ENCODE results near the gene LANCL2.

Gene LANCL2

DNA sequence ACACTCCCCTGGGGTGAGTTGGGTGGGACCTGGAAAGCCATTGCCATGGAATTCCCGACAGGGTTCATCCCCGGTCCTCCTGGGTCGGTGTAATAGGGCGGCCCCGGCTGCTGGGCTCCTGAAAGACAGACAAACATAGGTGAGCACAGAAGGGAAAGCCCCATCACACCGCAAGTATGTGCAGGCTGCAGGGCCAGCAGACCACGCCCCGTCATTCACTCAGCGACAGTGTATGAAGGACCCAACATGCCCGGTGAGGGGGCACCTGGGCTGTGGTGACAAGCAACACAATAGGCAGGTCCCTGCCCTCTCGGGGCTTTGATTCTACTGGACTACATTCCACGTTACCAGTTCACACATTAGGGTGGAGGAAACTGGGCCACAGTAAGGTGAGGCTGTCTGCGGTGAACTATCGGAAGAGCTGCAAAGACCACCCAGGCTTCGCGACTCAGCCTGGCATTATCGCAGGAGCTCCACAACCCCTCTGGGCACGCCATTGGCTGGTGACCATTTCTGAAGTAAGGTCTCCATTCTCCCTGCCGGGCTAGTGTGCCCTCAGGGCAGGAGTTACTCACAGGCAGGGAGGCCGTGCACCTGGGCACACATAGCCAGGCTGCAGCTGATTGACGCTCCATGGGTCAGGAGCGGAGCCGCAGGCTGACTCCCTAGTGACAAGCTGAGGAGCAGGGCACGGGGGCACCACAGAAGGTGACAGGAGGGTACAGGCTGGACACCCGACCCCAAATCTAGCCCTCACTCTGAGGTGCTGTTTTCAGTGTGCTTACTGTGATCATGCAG is 108.0 kb downstream of the LANCL2 start:
- DNase-seq = no peak

DNA sequence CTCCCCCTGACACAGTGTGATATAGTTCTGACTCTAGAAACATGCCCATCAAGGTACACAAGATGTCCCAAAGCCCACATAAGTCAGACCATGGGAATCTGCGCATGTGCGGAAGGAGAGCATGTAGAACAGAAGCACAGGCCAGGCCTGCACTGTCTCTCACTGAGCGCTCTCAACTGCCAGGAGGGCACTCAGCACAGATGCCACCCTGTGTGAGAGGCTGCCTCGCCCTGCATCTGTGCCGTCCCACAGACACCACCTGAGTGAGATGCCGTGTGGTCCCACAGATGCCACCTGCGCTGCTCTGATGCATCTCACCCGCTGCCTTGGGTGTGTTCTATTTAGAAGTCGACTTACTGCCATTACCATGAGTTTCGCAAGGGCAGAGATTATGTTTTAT is 108.8 kb downstream of the LANCL2 start:
- no peak for DNase-seq

DNA sequence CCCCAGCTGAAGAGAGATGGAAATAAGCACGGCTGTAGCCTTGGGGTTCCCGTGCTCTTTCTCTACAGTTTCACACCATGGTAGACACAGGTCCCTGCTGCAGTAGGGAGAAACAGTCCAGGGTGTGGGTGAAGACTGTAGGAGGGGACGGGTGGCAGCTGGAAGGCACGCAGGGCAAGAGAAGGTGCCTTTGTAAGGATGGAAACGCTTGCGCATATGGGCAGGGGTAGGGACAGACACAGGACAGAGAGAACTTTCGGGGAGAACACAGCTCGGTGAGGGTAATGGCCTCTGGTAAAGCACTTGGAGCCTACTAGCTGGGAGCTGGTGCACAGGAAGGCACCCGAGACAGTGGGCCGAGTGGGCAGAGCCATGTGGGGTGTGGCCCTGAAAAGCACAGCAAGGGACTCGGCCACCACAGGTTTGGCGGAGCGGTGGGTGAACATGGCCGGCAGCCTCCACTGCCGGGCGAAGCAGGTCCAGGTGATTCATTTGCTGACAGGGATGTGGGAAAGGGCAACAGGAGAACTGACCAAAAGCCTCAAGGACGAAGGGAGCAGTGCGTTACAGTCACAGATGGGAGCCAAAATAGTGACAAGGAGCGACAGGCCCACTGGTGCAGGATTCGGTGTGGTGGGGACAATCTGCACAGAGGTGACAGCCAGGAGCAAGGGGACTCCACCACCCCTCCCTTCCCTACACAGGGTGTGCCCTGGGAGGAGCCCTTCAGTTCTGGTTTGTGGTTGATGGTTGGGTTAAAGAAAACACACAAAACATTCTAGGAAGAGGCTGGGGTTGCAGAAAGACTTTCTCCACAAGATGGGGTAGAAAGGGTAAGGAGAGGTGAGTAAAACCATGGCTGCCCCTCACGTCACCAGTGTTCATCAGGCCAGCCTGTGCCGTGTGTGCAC is 110.1 kb downstream of the LANCL2 start:
- DNase-seq = no peak

- DNase-seq = no peak
Measured at GRCh38 chr7:55475855-55476803, 111.0 kb downstream of the LANCL2 start.

GRCh38 chr7:55476852-55477780 is 112.0 kb downstream of the LANCL2 start:
- DNase-seq = no peak

GRCh38 chr7:55477781-55478374 is 112.7 kb downstream of the LANCL2 start:
- DNase-seq = no peak

GRCh38 chr7:55478700-55479099 is 113.6 kb downstream of the LANCL2 start:
- DNase-seq = no peak

DNA sequence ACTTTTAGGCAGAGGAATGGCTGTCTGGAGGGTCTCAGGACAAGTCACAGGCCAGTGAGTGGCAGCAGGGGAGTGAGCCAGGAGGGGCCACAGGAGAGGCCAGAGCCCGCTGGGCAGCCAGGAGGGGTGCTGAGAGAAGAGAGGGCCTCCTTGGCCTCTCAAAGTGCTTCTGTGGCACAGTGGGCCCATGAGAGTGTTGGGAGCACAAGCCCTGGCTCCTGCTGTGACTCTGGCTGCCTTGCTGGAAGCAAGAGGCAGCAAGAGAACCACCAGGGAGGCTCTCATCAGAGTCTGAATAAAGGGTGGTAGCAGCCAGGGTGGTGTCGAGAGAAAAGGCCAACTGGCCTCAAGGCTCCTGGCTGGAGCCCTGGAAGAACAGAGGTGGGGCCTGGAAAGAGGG is 116.0 kb downstream of the LANCL2 start:
- no peak for DNase-seq

- DNase-seq = no peak
Measured at GRCh38 chr7:55483046-55483445, 117.9 kb downstream of the LANCL2 start.

All from NCI-H1092 (cell line).